Thyroid gland (tissue), 4 donors: ENCODE data around the gene TCF12.

ENCODE experiments used
- CTCF ChIP-seq, 6 experiments: fragments of 200-600 bp in 3 of 6; fragments of 450-650 bp in 3 of 6; sonication (generic) in 3 of 6; IDR thresholded peaks; one replicate each; pipeline ENCODE4 v1.5.1; 2016 to 2019; ENCODE audit warnings: antibody characterized with exemption in 6 of 6, mild to moderate bottlenecking in 2 of 6, inconsistent platforms in 1 of 6, moderate library complexity in 1 of 6
- POLR2A ChIP-seq, 2 donors: fragments of 450-650 bp; IDR thresholded peaks; one replicate each; pipeline ENCODE4 v1.6.1; 2017; ENCODE audit warnings: antibody characterized with exemption in 2 of 2, mild to moderate bottlenecking in 2 of 2, moderate library complexity in 1 of 2

- TF ChIP-seq POLR2A (IDR thresholded peaks at IDR 0.05) (no peak), CTCF (IDR thresholded peaks at IDR 0.05) (no peak)
Observed at GRCh38 chr15:57280464-57280863, 362.0 kb downstream of the TCF12 start.
